ENCODE data around the gene TREML2.

DNA sequence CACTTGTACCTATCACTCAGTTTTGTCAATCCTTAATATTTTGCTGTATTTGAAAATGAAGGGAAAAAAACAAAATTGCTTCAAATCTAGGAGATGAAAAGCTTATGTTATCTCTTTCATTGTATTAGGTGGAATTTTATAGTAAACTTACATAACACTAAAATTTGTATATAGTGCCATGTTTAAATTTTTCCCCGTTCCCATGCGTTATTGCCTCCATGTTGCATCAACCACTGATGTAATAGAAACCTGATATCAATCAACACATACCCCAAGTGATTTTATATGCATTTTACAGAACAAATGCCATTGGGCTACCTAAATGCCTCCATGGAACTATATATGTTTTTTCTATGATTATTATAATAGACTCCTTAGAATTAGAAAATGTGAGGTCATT is 23.3 kb downstream of the TREML2 start:
- TF ChIP-seq BRCA1 (IDR thresholded peaks at IDR 0.05): no peak
- TF ChIP-seq BRCA1 (CRISPR knock-in tag; IDR thresholded peaks at IDR 0.05): no peak
- no peak for TF ChIP-seq POLR2A (conservative IDR thresholded peaks at IDR 0.05)
- no peak for TF ChIP-seq TCF7L2 (IDR thresholded peaks at IDR 0.05; ENCODE audit: low read depth, low read length)
- TF ChIP-seq MTA2 (IDR thresholded peaks at IDR 0.05; ENCODE audit: low read depth): no peak
- TF ChIP-seq SUPT5H (IDR thresholded peaks at IDR 0.05): no peak
- TF ChIP-seq, protein P1, sequence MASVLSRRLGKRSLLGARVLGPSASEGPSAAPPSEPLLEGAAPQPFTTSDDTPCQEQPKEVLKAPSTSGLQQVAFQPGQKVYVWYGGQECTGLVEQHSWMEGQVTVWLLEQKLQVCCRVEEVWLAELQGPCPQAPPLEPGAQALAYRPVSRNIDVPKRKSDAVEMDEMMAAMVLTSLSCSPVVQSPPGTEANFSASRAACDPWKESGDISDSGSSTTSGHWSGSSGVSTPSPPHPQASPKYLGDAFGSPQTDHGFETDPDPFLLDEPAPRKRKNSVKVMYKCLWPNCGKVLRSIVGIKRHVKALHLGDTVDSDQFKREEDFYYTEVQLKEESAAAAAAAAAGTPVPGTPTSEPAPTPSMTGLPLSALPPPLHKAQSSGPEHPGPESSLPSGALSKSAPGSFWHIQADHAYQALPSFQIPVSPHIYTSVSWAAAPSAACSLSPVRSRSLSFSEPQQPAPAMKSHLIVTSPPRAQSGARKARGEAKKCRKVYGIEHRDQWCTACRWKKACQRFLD (CRISPR knock-in tag; IDR thresholded peaks at IDR 0.05): no peak
- TF ChIP-seq, protein P2, sequence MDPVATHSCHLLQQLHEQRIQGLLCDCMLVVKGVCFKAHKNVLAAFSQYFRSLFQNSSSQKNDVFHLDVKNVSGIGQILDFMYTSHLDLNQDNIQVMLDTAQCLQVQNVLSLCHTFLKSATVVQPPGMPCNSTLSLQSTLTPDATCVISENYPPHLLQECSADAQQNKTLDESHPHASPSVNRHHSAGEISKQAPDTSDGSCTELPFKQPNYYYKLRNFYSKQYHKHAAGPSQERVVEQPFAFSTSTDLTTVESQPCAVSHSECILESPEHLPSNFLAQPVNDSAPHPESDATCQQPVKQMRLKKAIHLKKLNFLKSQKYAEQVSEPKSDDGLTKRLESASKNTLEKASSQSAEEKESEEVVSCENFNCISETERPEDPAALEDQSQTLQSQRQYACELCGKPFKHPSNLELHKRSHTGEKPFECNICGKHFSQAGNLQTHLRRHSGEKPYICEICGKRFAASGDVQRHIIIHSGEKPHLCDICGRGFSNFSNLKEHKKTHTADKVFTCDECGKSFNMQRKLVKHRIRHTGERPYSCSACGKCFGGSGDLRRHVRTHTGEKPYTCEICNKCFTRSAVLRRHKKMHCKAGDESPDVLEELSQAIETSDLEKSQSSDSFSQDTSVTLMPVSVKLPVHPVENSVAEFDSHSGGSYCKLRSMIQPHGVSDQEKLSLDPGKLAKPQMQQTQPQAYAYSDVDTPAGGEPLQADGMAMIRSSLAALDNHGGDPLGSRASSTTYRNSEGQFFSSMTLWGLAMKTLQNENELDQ (CRISPR knock-in tag; IDR thresholded peaks at IDR 0.05; ENCODE audit: borderline replicate concordance): no peak
- TF ChIP-seq NR3C1 (CRISPR knock-in tag; IDR thresholded peaks at IDR 0.05): no peak
- TF ChIP-seq KLF1 (tag; IDR thresholded peaks at IDR 0.05): no peak
- TF ChIP-seq ZNF41 (CRISPR knock-in tag; conservative IDR thresholded peaks at IDR 0.05): no peak
- no peak for TF ChIP-seq SMARCC2 (IDR thresholded peaks at IDR 0.05; ENCODE audit: low read depth)
- TF ChIP-seq SRF (CRISPR knock-in tag; IDR thresholded peaks at IDR 0.05): no peak
- TF ChIP-seq PML (IDR thresholded peaks at IDR 0.05; ENCODE audit: low read length): no peak
- TF ChIP-seq GTF2F1 (IDR thresholded peaks at IDR 0.05; ENCODE audit: low read depth, low read length): no peak

Data from K562 (cell line).